Endothelial cell of umbilical vein (primary cell): Measurements from ENCODE around the gene ARHGEF10L. TPM values are rescaled to one million over a fixed set of nuclear protein-coding genes. Genes with fewer than 3 reads are reported as not detected.

Experiments
- BruUV-seq: library from RNA; stranded (reverse); fragments of 400-500 nt; replicated peaks from 2 replicates; lab custom pipeline; 2021; lab: Mats Ljungman, UMichigan
- CTCF ChIA-PET: fragments of 300-600, 350-600 bp; sonication (Branson Sonifier 250); formaldehyde crosslinking; loops from one replicate; lab custom pipeline; 2021; ENCODE audit warnings: antibody characterized with exemption, inconsistent platforms; lab: Charles Lee
- POLR2A ChIA-PET: fragments of 300-600, 350-600 bp; sonication (Branson Sonifier 250); formaldehyde crosslinking; loops from one replicate; lab custom pipeline; 2021; ENCODE audit warnings: antibody characterized with exemption, inconsistent platforms; lab: Charles Lee
- DNase-seq: peaks from one replicate; pipeline ENCODE4 v3.0.0-alpha.2; 2011; ENCODE audit warnings: low read depth, low spot score
- FAIRE-seq: peaks from 2 replicates; lab custom pipeline; 2011; peaks lifted over from hg19 to GRCh38; lab: Jason Lieb, UNC
- H2AFZ ChIP-seq: 2 replicates; pipeline ENCODE4 v1.6.0; 2012; ENCODE audit warnings: low read depth, low read length, control low read depth, inconsistent platforms
- H3K27ac ChIP-seq: 2 replicates; pipeline ENCODE4 v1.5.1; 2011; ENCODE audit warnings: low read depth, mild to moderate bottlenecking, control low read depth, low read length, moderate library complexity; ENCODE audit not compliant: insufficient read depth
- H3K27me3 ChIP-seq, 2 experiments: 2 replicates each; pipeline versions ENCODE4 v1.6.0 to v1.6.1; 2011; ENCODE audit warnings: low read length in 2 of 2, mixed read lengths in 1 of 2; ENCODE audit not compliant: control insufficient read depth in 2 of 2, insufficient read depth in 2 of 2
- H3K36me3 ChIP-seq, 2 experiments: 2 replicates in 1 of 2; 3 replicates in 1 of 2; pipeline ENCODE4 v1.5.1; 2011; ENCODE audit warnings: low read length in 2 of 2, mild to moderate bottlenecking in 1 of 2, moderate library complexity in 1 of 2; ENCODE audit not compliant: control insufficient read depth in 2 of 2, insufficient read depth in 2 of 2; ENCODE audit errors: extremely low read depth in 1 of 2
- H3K4me1 ChIP-seq: 3 replicates; pipeline ENCODE4 v1.5.1; 2011; ENCODE audit warnings: mild to moderate bottlenecking, low read length; ENCODE audit not compliant: control insufficient read depth, insufficient read depth; ENCODE audit errors: extremely low read depth
- H3K4me2 ChIP-seq: 2 replicates; pipeline ENCODE4 v1.6.1; 2011; ENCODE audit warnings: low read length, control low read depth, mixed read lengths; ENCODE audit not compliant: insufficient read depth
- H3K4me3 ChIP-seq, 3 experiments: fragments of 200-600 bp in 1 of 3; sonication (generic), shearing (Covaris generic) in 1 of 3; replicated peaks in 1 of 3; 2 replicates each; pipeline ENCODE4 v1.5.1; 2011 to 2016; ENCODE audit warnings: control low read depth in 3 of 3, low read length in 3 of 3, mild to moderate bottlenecking in 2 of 3, inconsistent platforms in 1 of 3, low read depth in 1 of 3, moderate library complexity in 1 of 3; ENCODE audit not compliant: insufficient read depth in 1 of 3
- H3K79me2 ChIP-seq: 2 replicates; pipeline ENCODE4 v1.6.0; 2012; ENCODE audit warnings: low read length, inconsistent platforms; ENCODE audit not compliant: control insufficient read depth, insufficient read depth
- H3K9ac ChIP-seq: replicated peaks from 2 replicates; pipeline ENCODE3; 2011; ENCODE audit warnings: low read length, control low read depth; ENCODE audit not compliant: insufficient read depth; ENCODE audit errors: extremely low read depth
- H3K9me1 ChIP-seq: replicated peaks from 3 replicates; pipeline ENCODE4 v1.6.0; 2011; ENCODE audit warnings: mild to moderate bottlenecking, low read length; ENCODE audit not compliant: control insufficient read depth, insufficient read depth; ENCODE audit errors: extremely low read depth
- H3K9me3 ChIP-seq: replicated peaks from 2 replicates; pipeline ENCODE4 v1.5.1; 2012; ENCODE audit warnings: low read length, inconsistent platforms; ENCODE audit not compliant: control insufficient read depth, insufficient read depth
- H4K20me1 ChIP-seq: replicated peaks from 2 replicates; pipeline ENCODE3; 2011; ENCODE audit warnings: mild to moderate bottlenecking, low read length; ENCODE audit not compliant: control insufficient read depth, insufficient read depth; ENCODE audit errors: extremely low read depth
- CTCF ChIP-seq, 2 donors: IDR thresholded peaks; 1 replicate in 1 of 2; 2 replicates in 1 of 2; pipeline ENCODE4 v1.5.1; 2011; ENCODE audit warnings: low read length in 2 of 2, mild to moderate bottlenecking in 2 of 2, moderate library complexity in 2 of 2, control low read depth in 1 of 2, inconsistent platforms in 1 of 2, low read depth in 1 of 2; ENCODE audit not compliant: insufficient read depth in 1 of 2; ENCODE audit errors: extremely low read depth in 1 of 2
- EZH2 ChIP-seq: IDR thresholded peaks from 2 replicates; pipeline ENCODE4 v1.6.1; 2012; ENCODE audit warnings: borderline replicate concordance, low read depth, mild to moderate bottlenecking, moderate library complexity, low read length, inconsistent platforms; ENCODE audit not compliant: severe bottlenecking
- FOS ChIP-seq: IDR thresholded peaks from 2 replicates; pipeline ENCODE4 v1.6.1; 2011; ENCODE audit warnings: mild to moderate bottlenecking, low read length, moderate library complexity, borderline replicate concordance; ENCODE audit not compliant: insufficient read depth
- GATA2 ChIP-seq: IDR thresholded peaks from 2 replicates; pipeline ENCODE4 v1.7.0; 2011; ENCODE audit warnings: low read depth, mild to moderate bottlenecking, moderate library complexity, mixed read lengths, low read length; ENCODE audit not compliant: insufficient read length, insufficient read depth
- JUN ChIP-seq: IDR thresholded peaks from 2 replicates; pipeline ENCODE4 v1.6.1; 2011; ENCODE audit warnings: borderline replicate concordance, low read depth; ENCODE audit not compliant: insufficient read length, insufficient read depth
- MAX ChIP-seq: IDR thresholded peaks from 2 replicates; pipeline ENCODE4 v1.6.1; 2011; ENCODE audit not compliant: insufficient read depth, insufficient read length
- MYC ChIP-seq: IDR thresholded peaks from one replicate; pipeline ENCODE4 v1.6.1; 2011; ENCODE audit warnings: mild to moderate bottlenecking, low read depth, low read length
- POLR2A ChIP-seq: IDR thresholded peaks from 2 replicates; pipeline ENCODE4 v1.6.1; 2012; ENCODE audit warnings: low read depth, mild to moderate bottlenecking, control low read depth, low read length
- POLR2AphosphoS5 ChIP-seq: IDR thresholded peaks from 2 replicates; pipeline ENCODE4 v1.6.1; 2012; ENCODE audit warnings: low read depth, mild to moderate bottlenecking, control low read depth, low read length, moderate library complexity; ENCODE audit not compliant: insufficient read depth
- dilution Hi-C: fragments of 300-500 bp; cut with MboI; formaldehyde crosslinking; loops from one replicate; pipeline ENCODE4 v1.15.0; 2019; ENCODE audit warnings: low sequenced_read_pairs; ENCODE audit not compliant: extremely low pct_ligation_motif_present
- intact Hi-C: fragments of 100-400 bp; cut with micrococcal nuclease; formaldehyde crosslinking; loops from one replicate; pipeline ENCODE4 v1.10.0; 2022
- polyA plus RNA-seq, 4 experiments: library from polyadenylated mRNA; depleted of rRNA in 3 of 4; stranded (reverse) in 3 of 4; unstranded in 1 of 4; fragments of >200 nt; gene quantifications; 2 replicates each; pipeline versions ENCODE4 v1.2.1 to v1.2.3, GENCODE V29; 2011 to 2012; ENCODE audit warnings: missing spikeins in 1 of 4
- total RNA-seq: library from RNA; stranded (reverse); gene quantifications from 2 replicates; pipeline ENCODE4 v1.2.3, GENCODE V29; 2021

ARHGEF10L gene
- total and polyA plus RNA-seq, 2 donors (not counting 3 experiments of a cell fraction or from before 2014, with no cell fraction given), result 1.9 to 5.2 TPM

GRCh38 chr1:17723684-17724083 lies 184.2 kb downstream of the ARHGEF10L start:
- Histone ChIP-seq H3K4me3 (no peak overlapping the region), H3K79me2 (no peaks in the 10 kb centered on the region), H3K27me3 (no peaks in the 10 kb centered on the region), H3K9me3 (no peaks in the 10 kb centered on the region), H3K9ac (no peak overlapping the region), H3K4me1 (no peaks in the 10 kb centered on the region), H3K36me3 (no peaks in the 10 kb centered on the region), H4K20me1 (no peaks in the 10 kb centered on the region), H3K27ac (no peak overlapping the region), H3K4me2 (no peak overlapping the region), H2AFZ (no peak overlapping the region), H3K9me1 (no peaks in the 10 kb centered on the region)
- ChIA-PET CTCF (no interaction called here), POLR2A (no interaction called here)
- no peak for FAIRE-seq
- no peak for DNase-seq
- no peak for TF ChIP-seq GATA2
- no peak for TF ChIP-seq JUN
- TF ChIP-seq MYC, result no peak
- TF ChIP-seq POLR2A, result no peak
- no peak for TF ChIP-seq EZH2
- no peak for TF ChIP-seq FOS
- TF ChIP-seq CTCF (IDR thresholded peaks at IDR 0.05; ENCODE audit: extremely low read depth in 1 of 2, insufficient read depth in 1 of 2, low read depth in 1 of 2, low read length in 2 of 2), result no peak
- TF ChIP-seq POLR2AphosphoS5, result no peak
- no peak for TF ChIP-seq MAX
- dilution Hi-C loops, result no loop called here
- intact Hi-C loops, result no loop called here
- no TSS peak for BruUV-seq
